ENCODE results near the gene ASB1.

The ASB1 gene

DNA sequence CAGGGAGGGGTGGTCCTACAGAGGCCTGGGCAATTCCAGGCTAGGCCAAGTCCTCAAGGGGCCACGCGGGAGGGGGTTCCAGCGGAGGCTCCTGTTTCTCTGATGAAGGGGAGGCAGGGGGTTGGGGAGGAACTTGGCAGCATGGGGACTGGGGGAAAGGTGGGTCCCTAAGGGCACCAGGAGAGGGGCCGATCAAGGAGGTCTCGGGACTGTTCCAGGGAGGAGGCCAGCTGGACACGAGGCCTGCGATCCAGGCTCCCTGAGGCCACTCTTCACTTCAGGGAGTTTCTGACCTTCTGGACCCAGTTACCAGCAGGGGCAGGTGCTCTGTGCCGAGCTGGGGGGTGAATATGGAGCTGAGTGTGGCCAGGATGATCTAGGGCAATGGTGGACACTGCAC is 71.5 kb downstream of the ASB1 start:
- DNase-seq, result no peak

DNA sequence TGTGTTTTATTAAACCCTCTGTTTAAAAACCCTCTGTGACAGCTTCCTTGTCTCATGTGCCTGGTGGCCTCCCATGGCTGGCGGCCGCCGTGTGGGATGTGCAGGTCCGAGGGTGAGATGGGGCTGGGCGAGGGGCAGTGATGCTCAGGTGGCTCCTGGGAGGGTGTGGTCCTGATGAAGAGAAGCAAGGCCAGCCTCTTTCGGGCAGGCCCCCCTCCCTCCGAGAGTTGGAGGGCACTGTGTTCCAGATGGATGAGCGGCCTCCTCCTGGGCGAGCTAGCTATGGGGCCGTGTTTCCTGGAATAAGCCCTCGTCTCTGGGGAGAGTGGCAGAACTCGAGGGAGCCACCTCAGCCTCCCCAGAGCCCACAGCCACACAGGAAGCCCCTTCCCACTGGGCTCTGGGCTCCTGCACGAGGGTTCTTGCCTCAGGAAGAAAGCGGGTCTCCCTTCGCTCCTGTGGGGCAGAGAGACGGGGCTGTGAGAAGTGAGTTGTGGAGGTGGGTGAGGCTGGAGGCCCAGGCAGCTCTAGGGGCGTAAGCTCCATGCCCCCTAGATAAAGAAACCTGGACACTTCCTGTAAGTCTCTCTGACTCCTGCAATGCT is 72.1 kb downstream of the ASB1 start:
- DNase-seq, result no peak

DNA sequence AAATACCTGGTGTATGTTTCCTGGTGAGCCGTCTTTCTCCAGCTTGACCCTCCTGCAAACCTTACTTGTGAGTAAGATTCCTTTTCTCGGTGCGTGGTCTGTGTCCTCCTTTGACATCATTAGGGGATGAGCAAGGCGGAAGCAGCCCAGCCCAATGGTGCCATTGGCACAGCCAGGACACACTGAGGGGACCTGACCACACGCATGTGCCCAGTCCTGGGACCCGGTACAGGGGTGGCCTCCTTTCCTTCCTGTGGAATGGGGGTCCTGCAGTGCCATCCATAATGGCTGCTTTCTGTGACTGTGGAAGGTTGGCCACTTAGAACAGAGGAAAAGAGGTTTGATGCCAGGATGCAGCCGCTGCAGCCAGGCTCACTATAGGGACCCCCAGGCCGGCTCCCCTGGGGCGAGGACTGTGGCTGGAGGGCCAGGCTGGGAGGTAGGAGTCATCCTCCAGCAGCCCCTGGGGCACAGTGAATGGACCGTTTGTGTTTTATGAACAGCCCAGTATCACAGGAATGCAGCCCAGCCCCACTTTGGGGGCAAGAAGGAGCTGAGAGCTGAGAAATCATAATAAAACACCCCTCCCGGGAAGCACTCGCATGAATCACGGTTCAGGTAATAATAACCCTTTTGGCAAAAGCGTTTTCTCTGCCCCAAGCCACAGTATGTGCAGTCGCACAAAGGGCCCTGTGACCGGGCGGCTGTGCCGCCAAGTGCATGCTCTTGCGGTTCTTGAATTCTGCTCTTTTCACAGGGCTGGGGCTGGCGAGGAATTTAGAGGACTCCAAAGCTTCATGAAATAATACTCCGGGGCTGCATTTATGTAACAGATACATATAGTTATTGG is 73.2 kb downstream of the ASB1 start:
- no peak for DNase-seq

DNA sequence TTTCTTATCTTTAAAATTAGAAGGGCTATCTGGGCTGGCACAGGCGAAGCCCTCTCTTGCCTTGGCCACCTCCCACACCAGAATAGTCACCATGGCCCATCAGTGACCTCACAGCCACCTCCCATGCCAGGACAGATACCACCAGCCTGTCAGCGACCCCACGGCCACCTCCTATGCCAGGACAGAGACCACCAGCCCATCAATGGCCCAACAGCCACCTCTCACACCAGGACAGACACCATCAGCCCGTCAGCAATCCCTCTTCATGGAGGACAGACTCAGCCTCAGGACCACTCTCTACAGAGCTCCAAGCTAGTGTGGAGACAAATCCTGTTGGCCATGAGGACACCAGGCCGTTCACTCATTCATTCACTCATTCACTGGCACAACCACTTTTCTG is 74.6 kb downstream of the ASB1 start:
- no peak for DNase-seq
